HG02884 (cell line): ENCODE data around the gene RFNG.

Source experiments
- ATAC-seq: cut with Tn5 transposase; IDR thresholded peaks from one replicate; pipeline ENCODE4 v1.9.1; 2021; ENCODE audit warnings: mild to moderate bottlenecking, moderate library complexity; ENCODE audit not compliant: unreplicated experiment

RFNG gene

GRCh38 chr17:82016061-82016874 lies 35.3 kb downstream of the RFNG start:
- ATAC-seq, result no peak

- no peak for ATAC-seq
Observed at GRCh38 chr17:82015311-82015971, 36.2 kb downstream of the RFNG start.

DNA sequence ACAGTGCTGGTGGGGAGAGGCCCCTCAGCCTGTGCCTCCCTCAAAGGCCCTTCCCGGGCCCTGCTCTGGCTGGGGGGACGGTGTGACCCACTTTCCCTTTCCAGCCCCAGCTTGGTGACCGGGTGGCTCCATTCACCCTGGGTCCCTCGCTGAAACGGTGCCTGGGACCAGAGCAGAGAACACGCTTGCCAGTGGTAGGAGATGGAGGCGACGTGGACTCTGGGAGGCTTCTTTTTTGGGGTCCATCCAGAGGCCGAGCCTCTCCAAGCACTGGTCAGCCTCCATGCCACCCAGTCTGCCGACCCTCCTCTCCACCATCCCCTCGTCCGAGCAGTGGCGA lies 36.7 kb downstream of the RFNG start:
- no peak for ATAC-seq

DNA sequence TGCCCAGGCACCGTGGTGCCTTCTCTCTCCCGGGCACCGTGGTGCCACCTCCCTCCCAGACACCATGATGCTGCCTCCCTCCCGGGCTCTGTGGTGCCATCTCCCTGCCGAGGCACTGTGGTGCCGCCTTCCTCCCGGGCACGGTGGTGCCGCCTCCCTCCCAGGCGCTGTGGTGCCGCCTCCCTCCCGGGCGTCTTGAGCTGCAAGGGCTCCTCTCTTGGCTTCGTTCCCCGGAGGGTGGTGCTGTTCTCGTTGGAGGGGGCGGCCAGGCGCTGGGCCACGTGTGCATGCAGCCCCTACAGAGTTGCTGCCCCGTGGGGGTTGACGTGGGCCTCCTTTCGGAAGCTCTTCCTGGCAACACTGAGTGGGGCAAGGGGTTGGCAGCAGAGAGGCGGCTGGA lies 37.2 kb downstream of the RFNG start:
- no peak for ATAC-seq

GRCh38 chr17:82013772-82014321 lies 37.8 kb downstream of the RFNG start:
- no peak for ATAC-seq

GRCh38 chr17:82013341-82013740 lies 38.3 kb downstream of the RFNG start:
- no peak for ATAC-seq

GRCh38 chr17:82012640-82013295 lies 38.8 kb downstream of the RFNG start:
- ATAC-seq, result no peak

DNA sequence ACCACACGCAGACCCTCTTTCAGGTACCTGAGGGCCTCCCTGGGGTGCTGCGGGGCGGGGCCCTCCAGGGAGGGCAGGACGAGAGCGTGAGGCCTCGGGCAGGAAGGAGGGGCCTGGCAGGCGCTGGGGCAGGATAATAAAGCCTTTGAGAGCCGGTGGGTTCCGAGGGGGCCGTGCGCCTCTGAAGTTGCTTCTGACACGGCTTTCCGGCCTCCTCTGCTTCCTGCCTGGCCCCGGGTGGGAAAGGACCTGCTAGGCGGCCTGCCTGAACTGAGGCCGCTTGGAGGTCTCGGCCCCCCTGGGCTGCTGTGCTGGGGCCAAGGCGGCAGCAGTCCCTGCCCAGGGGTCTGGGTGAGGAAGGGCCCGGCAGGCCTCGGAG lies 39.4 kb downstream of the RFNG start:
- no peak for ATAC-seq

DNA sequence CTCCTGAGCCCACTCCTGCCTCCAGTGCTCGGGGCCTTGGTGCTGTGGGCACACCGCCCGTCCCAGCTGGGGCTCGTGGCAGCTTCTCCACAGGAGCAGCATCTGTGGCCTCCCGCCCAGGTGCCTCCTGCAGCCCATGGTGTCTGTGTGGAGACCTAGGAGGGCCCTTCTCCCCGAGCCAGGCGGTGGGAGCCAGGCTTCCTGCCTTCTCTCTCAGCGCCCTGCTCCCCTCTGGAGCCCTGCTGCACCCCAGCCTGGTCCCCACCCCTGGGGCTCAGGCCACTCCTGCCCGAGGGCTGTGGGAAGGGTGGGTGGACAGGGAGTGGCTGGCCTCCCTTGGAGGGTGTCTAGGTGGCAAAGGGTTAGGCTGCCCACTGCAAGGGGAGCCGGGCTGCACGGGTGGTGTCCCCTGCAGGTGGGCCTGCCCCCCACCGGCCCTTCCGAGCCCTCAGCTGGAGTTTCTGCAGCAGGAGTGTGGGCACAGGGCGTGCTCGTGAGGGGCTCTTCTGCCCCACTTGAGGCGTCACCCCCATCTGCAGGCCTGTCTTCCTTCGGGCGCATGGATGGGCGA lies 39.9 kb downstream of the RFNG start:
- ATAC-seq, result no peak

- no peak for ATAC-seq
Observed at GRCh38 chr17:82010575-82011525, 40.8 kb downstream of the RFNG start.

- no peak for ATAC-seq
Observed at GRCh38 chr17:82009413-82009812, 42.2 kb downstream of the RFNG start.

GRCh38 chr17:82008941-82009405 lies 42.6 kb downstream of the RFNG start:
- ATAC-seq, result no peak

GRCh38 chr17:82008258-82008940 lies 43.2 kb downstream of the RFNG start:
- no peak for ATAC-seq

DNA sequence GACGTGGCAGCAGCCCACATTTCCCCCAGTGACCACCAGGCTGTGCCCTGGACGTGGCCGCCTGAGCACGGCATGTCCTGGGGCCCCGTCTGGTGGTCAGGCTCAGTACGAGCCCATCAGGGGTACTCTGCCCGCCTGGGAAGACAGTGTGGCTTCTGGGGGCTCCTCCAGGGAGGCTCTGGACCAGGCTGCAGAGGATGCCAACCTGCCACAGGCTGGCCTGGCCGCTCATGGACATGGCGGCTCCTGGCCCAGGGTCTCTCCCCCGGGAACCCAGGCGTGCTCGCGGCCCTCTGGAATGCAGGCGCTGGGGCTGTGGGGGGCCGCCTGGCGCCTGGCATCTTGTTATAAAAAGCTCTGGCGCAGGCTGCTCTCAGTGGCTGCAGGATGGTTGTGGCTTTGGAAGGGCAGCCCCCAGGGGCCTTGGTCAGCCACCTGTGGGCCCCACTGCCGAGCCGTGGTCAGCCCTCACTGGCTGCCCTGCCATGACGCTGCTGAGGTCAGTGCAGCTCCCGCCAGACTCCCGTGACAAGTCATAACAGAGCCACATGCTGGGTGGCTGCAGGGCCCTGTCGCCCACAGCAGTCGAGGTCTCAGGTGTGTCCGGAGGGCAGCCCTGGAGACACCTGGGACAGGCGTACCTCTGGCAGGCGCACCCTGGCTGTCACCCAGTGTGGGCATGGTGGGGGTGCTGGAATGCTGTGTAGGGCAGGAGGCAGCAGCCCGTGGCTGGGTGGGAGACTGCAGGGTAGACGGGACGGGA lies 43.9 kb downstream of the RFNG start:
- no peak for ATAC-seq

DNA sequence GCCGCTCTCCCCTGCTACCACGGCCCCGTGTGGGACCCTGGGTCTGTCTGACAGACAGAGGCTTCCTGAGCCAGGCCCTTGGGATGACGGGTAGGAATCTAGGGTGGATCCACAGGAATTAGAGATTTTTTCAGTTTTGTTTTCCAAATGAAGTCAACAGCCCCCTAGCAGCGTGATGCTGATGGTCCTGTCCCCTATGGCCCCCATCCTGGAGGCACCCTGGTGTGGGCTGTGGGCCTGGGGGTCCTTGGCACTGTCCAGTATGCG lies 44.5 kb downstream of the RFNG start:
- ATAC-seq, result no peak

- no peak for ATAC-seq
Observed at GRCh38 chr17:82006468-82007227, 45.0 kb downstream of the RFNG start.

- no peak for ATAC-seq
Observed at GRCh38 chr17:82005701-82006348, 45.8 kb downstream of the RFNG start.
